ENCODE results near the gene A1BG.
"Not testable (repeated sequence)": the region's sequence is repeated elsewhere in the genome, so short reads cannot be mapped to it uniquely, and the experiment has no call there.

A1BG gene

GRCh38 chr19:58338336-58338735, 15.0 kb downstream of the A1BG start:
- no peak for DNase-seq (ENCODE audit: extremely low read depth in 1 of 2, low read depth in 1 of 2)

GRCh38 chr19:58336820-58337219, 16.5 kb downstream of the A1BG start:
- no peak for DNase-seq (ENCODE audit: extremely low read depth in 1 of 2, low read depth in 1 of 2)

- DNase-seq (ENCODE audit: extremely low read depth in 1 of 2, low read depth in 1 of 2): no peak
Observed at GRCh38 chr19:58336216-58336615, 17.1 kb downstream of the A1BG start.

GRCh38 chr19:58335630-58336029, 17.7 kb downstream of the A1BG start:
- no peak for DNase-seq (ENCODE audit: extremely low read depth in 1 of 2, low read depth in 1 of 2)

- no peak for DNase-seq (ENCODE audit: extremely low read depth in 1 of 2, low read depth in 1 of 2)
Observed at GRCh38 chr19:58334691-58335249, 18.5 kb downstream of the A1BG start.

GRCh38 chr19:58332697-58333096, 20.6 kb downstream of the A1BG start:
- DNase-seq (ENCODE audit: extremely low read depth in 1 of 2, low read depth in 1 of 2): no peak

- no peak for DNase-seq (ENCODE audit: extremely low read depth in 1 of 2, low read depth in 1 of 2)
Observed at GRCh38 chr19:58330458-58330857, 22.8 kb downstream of the A1BG start.

GRCh38 chr19:58328999-58329398, 24.3 kb downstream of the A1BG start:
- DNase-seq (ENCODE audit: extremely low read depth in 1 of 2, low read depth in 1 of 2): no peak

GRCh38 chr19:58326914-58327726, 26.2 kb downstream of the A1BG start, which contains the start of gene ZSCAN22:
Gene ZSCAN22 (plus strand): TSS chr19:58326994. CDS start chr19:58334803, 7,809 bp downstream.
- DNase-seq (ENCODE audit: extremely low read depth in 1 of 2, low read depth in 1 of 2): peak; percentile 73 to 84

- DNase-seq (ENCODE audit: extremely low read depth in 1 of 2, low read depth in 1 of 2): no peak
Observed at GRCh38 chr19:58326501-58326913, 26.8 kb downstream of the A1BG start.

GRCh38 chr19:58325311-58326022, 27.8 kb downstream of the A1BG start:
- DNase-seq (ENCODE audit: extremely low read depth in 1 of 2, low read depth in 1 of 2): no peak

GRCh38 chr19:58319241-58319640, 34.1 kb downstream of the A1BG start:
- no peak for DNase-seq (ENCODE audit: extremely low read depth in 1 of 2, low read depth in 1 of 2)

GRCh38 chr19:58318297-58318696, 35.0 kb downstream of the A1BG start:
- no peak for DNase-seq (ENCODE audit: extremely low read depth in 1 of 2, low read depth in 1 of 2)

- DNase-seq (ENCODE audit: extremely low read depth in 1 of 2, low read depth in 1 of 2): no peak
Observed at GRCh38 chr19:58317476-58318072, 35.7 kb downstream of the A1BG start.

- no peak for DNase-seq (ENCODE audit: extremely low read depth in 1 of 2, low read depth in 1 of 2)
Observed at GRCh38 chr19:58315580-58315979, 37.7 kb downstream of the A1BG start.

- no peak for DNase-seq (ENCODE audit: extremely low read depth in 1 of 2, low read depth in 1 of 2)
Observed at GRCh38 chr19:58311345-58311865, 41.9 kb downstream of the A1BG start.

- not testable (repeated sequence) for DNase-seq (ENCODE audit: extremely low read depth in 1 of 2, low read depth in 1 of 2)
Observed at GRCh38 chr19:58310685-58311084, 42.6 kb downstream of the A1BG start.

- no peak for DNase-seq (ENCODE audit: extremely low read depth in 1 of 2, low read depth in 1 of 2)
Observed at GRCh38 chr19:58307736-58308135, 45.6 kb downstream of the A1BG start.

GRCh38 chr19:58305932-58306323, 47.4 kb downstream of the A1BG start:
- no peak for DNase-seq (ENCODE audit: extremely low read depth in 1 of 2, low read depth in 1 of 2)

GRCh38 chr19:58305065-58305931, 48.0 kb downstream of the A1BG start, which contains the start of gene ERVK3-1:
Gene ERVK3-1 (plus strand): TSS chr19:58305377. CDS start chr19:58312169, 6,792 bp downstream.
- peak; percentile 84 to 88 for DNase-seq (ENCODE audit: extremely low read depth in 1 of 2, low read depth in 1 of 2)
